Gastrocnemius medialis (tissue), 4 donors: ENCODE measurements around the gene TP73. TPM values are rescaled to one million over a fixed set of nuclear protein-coding genes. Genes with fewer than 3 reads are reported as not detected.

Source experiments
- ATAC-seq, 2 donors: fragments of 150-250 bp; one replicate each; pipeline ENCODE4 v1.9.1; 2016
- DNase-seq, 2 donors: peaks; one replicate each; pipeline ENCODE4 v3.0.0-alpha.2; 2019
- H3K27ac ChIP-seq, 4 donors: fragments of 200-600 bp; sonication (generic); 1 replicate in 1 of 4; 2 replicates in 3 of 4; pipeline ENCODE4 v1.5.1; 2016 to 2018; ENCODE audit warnings: mild to moderate bottlenecking in 2 of 4, moderate library complexity in 1 of 4
- H3K27me3 ChIP-seq, 3 donors: fragments of 200-600 bp; sonication (generic) in 2 of 3; 1 replicate in 1 of 3; 2 replicates in 2 of 3; pipeline versions ENCODE4 v1.5.1 to v1.6.0; 2016 to 2019; ENCODE audit warnings: mild to moderate bottlenecking in 1 of 3, moderate library complexity in 1 of 3
- H3K36me3 ChIP-seq, 2 donors: fragments of 200-600 bp; sonication (generic) in 1 of 2; one replicate each; pipeline ENCODE4 v1.5.1; 2017 to 2018
- H3K4me1 ChIP-seq, 2 donors: fragments of 200-600 bp; sonication (generic) in 1 of 2; one replicate each; pipeline ENCODE4 v1.5.1; 2016 to 2017; ENCODE audit warnings: mild to moderate bottlenecking in 2 of 2
- H3K4me3 ChIP-seq, 4 donors: fragments of 200-600 bp; sonication (generic) in 3 of 4; 1 replicate in 1 of 4; 2 replicates in 3 of 4; pipeline ENCODE4 v1.5.1; 2016 to 2019; ENCODE audit warnings: mild to moderate bottlenecking in 2 of 4
- H3K9me3 ChIP-seq, 3 donors: fragments of 200-600 bp; sonication (generic) in 2 of 3; 1 replicate in 1 of 3; 2 replicates in 2 of 3; pipeline ENCODE4 v1.5.1; 2016 to 2019
- POLR2A ChIP-seq, 2 donors: fragments of 450-650 bp; IDR thresholded peaks; one replicate each; pipeline ENCODE4 v1.6.1; 2017; ENCODE audit warnings: antibody characterized with exemption in 2 of 2, mild to moderate bottlenecking in 2 of 2, moderate library complexity in 2 of 2
- in situ Hi-C, 4 donors: fragments of 200-750 bp; cut with MboI; loops; one replicate each; pipeline versions ENCODE4 v1.15.0 to v1.8.0; 2017; ENCODE audit warnings: low sequenced_read_pairs in 4 of 4
- intact Hi-C: fragments of 100-400 bp; cut with DNase I; formaldehyde crosslinking; loops from one replicate; pipeline ENCODE4 v1.15.1; 2023; ENCODE audit warnings: low total_unique reads
- total RNA-seq, 4 donors: library from RNA; depleted of rRNA; stranded (reverse); fragments of >200 nt; gene quantifications; one replicate each; pipeline versions ENCODE4 v1.1.0 to v1.2.3, GENCODE V29; 2016
- TF ChIP-seq, protein P1 (sequence below), 5 experiments: fragments of 450-650 bp in 3 of 5; fragments of 200-600 bp in 2 of 5; sonication (generic) in 2 of 5; IDR thresholded peaks in 4 of 5; conservative IDR thresholded peaks in 1 of 5; 1 replicate in 4 of 5; 2 replicates in 1 of 5; pipeline ENCODE4 v1.5.1; 2016 to 2019; ENCODE audit warnings: antibody characterized with exemption in 5 of 5, mild to moderate bottlenecking in 3 of 5, moderate library complexity in 3 of 5

The TP73 gene
- total RNA-seq, 4 donors from 2014 or later: 0.07 TPM; not detected in 3

DNA sequence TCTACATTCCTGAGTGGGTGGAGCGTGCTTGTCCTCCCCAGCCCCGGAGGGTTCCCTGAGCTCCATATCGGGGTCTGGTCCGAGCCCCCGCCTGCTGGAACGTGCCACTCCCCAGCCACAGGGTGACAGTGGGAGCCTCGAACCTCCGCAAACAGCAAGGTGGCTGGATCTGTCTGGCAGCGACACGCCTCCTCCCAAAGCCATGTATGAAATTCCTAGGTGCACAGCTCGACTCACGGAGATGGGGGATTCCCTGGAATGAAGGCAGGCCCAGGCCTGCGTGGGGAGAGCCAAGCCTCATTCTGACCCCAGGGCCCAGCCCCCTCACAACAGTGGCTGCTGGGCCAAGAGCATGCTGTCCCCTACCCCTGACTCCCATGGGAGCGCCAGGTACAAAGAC is 32.9 kb downstream of the TP73 start:
- no peak overlapping the region for H3K27ac ChIP-seq
- H3K4me1 ChIP-seq: no peaks in the 10 kb centered on the region
- DNase-seq (no peak), ATAC-seq (no peak)
- no peaks in the 10 kb centered on the region for H3K36me3 ChIP-seq
- no peaks in the 10 kb centered on the region for H3K9me3 ChIP-seq
- intact Hi-C loops: no loop called here
- no peak overlapping the region for H3K4me3 ChIP-seq
- H3K27me3 ChIP-seq: no peaks in the 10 kb centered on the region
- in situ Hi-C loops: no loop called here
- TF ChIP-seq, protein P1, sequence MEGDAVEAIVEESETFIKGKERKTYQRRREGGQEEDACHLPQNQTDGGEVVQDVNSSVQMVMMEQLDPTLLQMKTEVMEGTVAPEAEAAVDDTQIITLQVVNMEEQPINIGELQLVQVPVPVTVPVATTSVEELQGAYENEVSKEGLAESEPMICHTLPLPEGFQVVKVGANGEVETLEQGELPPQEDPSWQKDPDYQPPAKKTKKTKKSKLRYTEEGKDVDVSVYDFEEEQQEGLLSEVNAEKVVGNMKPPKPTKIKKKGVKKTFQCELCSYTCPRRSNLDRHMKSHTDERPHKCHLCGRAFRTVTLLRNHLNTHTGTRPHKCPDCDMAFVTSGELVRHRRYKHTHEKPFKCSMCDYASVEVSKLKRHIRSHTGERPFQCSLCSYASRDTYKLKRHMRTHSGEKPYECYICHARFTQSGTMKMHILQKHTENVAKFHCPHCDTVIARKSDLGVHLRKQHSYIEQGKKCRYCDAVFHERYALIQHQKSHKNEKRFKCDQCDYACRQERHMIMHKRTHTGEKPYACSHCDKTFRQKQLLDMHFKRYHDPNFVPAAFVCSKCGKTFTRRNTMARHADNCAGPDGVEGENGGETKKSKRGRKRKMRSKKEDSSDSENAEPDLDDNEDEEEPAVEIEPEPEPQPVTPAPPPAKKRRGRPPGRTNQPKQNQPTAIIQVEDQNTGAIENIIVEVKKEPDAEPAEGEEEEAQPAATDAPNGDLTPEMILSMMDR (IDR thresholded peaks at IDR 0.05 in 4 of 5, conservative IDR thresholded peaks at IDR 0.05 in 1 of 5): no peak
- TF ChIP-seq POLR2A (IDR thresholded peaks at IDR 0.05): no peak

GRCh38 chr1:3685906-3686305 is 33.6 kb downstream of the TP73 start:
- no peaks in the 10 kb centered on the region for H3K27me3 ChIP-seq
- no peak overlapping the region for H3K27ac ChIP-seq
- no peaks in the 10 kb centered on the region for H3K9me3 ChIP-seq
- H3K4me1 ChIP-seq: no peaks in the 10 kb centered on the region
- TF ChIP-seq, protein P1 (IDR thresholded peaks at IDR 0.05 in 4 of 5, conservative IDR thresholded peaks at IDR 0.05 in 1 of 5): no peak
- TF ChIP-seq POLR2A (IDR thresholded peaks at IDR 0.05): no peak
- no peak for ATAC-seq
- in situ Hi-C loops (no loop called here), intact Hi-C loops (no loop called here)
- no peak overlapping the region for H3K4me3 ChIP-seq
- H3K36me3 ChIP-seq: no peaks in the 10 kb centered on the region
- no peak for DNase-seq

GRCh38 chr1:3687504-3687903 is 35.2 kb downstream of the TP73 start:
- intact Hi-C loops (no loop called here), in situ Hi-C loops (no loop called here)
- TF ChIP-seq POLR2A (IDR thresholded peaks at IDR 0.05): no peak
- TF ChIP-seq, protein P1 (IDR thresholded peaks at IDR 0.05 in 4 of 5, conservative IDR thresholded peaks at IDR 0.05 in 1 of 5): no peak
- ATAC-seq (no peak), DNase-seq (no peak)
- Histone ChIP-seq H3K9me3 (no peaks in the 10 kb centered on the region), H3K36me3 (no peaks in the 10 kb centered on the region), H3K4me1 (no peaks in the 10 kb centered on the region), H3K27me3 (no peaks in the 10 kb centered on the region), H3K27ac (no peak overlapping the region), H3K4me3 (no peak overlapping the region)

DNA sequence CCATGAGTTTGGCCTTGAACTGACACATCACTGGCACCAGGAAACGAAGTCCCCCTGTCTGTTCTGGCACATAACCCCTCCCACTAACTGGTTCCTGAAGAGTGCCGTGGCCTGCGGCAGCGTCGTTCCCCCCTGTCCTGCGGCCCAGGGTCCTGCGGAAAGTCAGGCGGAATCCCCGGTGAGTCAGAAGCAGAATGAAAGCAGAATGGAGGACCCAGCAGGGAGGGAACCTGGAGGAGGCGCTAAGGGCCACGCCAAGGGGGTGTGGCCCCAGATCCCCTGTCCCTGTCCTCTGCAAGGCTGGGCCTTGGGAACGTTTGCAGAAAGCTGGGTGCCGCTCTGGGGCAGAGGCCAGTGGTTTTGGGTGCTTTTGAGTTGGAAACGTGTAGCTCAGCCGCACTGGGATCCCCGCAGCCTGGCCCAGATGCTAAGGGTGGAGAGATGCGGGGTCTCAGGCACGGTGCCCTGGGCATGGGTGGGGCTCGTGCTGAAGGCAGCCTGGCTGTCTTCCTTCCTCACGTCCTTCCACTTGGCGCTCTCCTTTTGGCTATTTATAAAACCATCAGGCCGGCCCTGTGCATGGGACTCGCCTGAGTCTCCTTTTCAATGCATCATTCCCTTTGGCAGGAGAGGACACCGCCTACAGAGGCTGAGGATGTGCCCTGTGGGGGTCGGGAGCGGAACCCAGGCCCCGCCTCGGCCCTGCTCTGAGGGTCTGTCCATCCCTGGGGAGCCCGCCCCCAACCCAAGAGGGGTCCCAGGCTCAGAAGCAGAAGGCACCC is 36.2 kb downstream of the TP73 start:
- DNase-seq (no peak), ATAC-seq (no peak)
- intact Hi-C loops (no loop called here), in situ Hi-C loops (no loop called here)
- Histone ChIP-seq H3K4me3 (no peak overlapping the region), H3K36me3 (no peaks in the 10 kb centered on the region), H3K27me3 (no peaks in the 10 kb centered on the region), H3K9me3 (no peaks in the 10 kb centered on the region), H3K27ac (no peak overlapping the region), H3K4me1 (no peaks in the 10 kb centered on the region)
- TF ChIP-seq POLR2A (IDR thresholded peaks at IDR 0.05): no peak
- TF ChIP-seq, protein P1 (IDR thresholded peaks at IDR 0.05 in 4 of 5, conservative IDR thresholded peaks at IDR 0.05 in 1 of 5): no peak
